GM12801 (cell line): ENCODE data around the gene KLHL5.

Source experiments
- TF ChIP-seq, protein P1 (sequence below): IDR thresholded peaks from one replicate; pipeline ENCODE4 v1.5.1; 2011; ENCODE audit warnings: control low read depth; ENCODE audit not compliant: insufficient read length; ENCODE audit errors: extremely low read depth

KLHL5 gene

DNA sequence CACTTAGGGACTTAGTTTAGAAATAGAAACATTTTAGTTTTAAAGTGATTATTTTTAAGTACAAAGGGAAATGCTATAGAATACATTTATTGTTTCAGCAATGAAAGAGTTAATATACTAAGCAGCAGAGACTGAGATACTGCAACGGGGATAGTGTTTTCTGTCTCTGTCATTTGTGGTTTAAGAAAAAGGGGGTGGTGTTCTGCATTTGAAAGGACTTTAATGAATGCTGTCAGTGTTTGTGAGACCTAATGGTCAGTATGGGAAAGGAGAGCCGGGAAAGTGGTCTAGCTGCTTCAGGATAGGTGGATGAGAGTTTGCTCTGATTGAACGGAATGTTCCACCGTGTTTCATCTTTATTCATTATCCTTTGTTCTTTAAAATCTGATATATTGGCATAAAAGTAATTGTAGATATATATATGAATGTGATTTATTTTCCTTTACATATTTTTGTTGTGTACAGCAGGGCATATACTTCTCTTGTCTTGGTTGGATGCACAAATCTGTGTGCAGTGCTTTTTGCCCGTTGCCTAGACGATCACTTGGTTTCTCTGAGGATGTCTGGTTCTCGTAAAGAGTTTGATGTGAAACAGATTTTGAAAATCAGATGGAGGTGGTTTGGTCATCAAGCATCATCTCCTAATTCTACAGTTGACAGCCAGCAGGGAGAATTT is at the start of gene KLHL5:
Gene KLHL5, plus strand, starts transcription at position 139 of the 676 bp plus-strand sequence. Its CDS starts 421 bp downstream, at position 560.
- TF ChIP-seq, protein P1, sequence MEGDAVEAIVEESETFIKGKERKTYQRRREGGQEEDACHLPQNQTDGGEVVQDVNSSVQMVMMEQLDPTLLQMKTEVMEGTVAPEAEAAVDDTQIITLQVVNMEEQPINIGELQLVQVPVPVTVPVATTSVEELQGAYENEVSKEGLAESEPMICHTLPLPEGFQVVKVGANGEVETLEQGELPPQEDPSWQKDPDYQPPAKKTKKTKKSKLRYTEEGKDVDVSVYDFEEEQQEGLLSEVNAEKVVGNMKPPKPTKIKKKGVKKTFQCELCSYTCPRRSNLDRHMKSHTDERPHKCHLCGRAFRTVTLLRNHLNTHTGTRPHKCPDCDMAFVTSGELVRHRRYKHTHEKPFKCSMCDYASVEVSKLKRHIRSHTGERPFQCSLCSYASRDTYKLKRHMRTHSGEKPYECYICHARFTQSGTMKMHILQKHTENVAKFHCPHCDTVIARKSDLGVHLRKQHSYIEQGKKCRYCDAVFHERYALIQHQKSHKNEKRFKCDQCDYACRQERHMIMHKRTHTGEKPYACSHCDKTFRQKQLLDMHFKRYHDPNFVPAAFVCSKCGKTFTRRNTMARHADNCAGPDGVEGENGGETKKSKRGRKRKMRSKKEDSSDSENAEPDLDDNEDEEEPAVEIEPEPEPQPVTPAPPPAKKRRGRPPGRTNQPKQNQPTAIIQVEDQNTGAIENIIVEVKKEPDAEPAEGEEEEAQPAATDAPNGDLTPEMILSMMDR, result no peak

DNA sequence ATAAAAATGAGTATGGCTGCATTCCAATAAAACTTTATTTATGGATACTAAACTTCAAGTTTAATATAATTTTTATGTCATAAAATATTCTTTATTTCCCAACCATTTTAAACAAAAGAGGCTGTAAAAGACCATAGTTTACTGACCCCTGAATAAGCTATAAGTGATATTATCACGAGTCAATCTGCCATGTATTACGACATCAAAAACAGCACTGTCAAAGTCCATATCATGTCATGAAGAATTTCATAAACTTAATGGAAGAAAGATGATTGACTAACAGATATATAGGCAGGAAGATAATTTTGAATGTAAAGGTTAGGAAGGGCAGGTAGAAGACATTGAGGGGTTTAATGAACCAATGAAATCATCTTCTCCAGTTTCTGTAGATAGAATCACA is 48.0 kb upstream of the KLHL5 start:
- TF ChIP-seq, protein P1, result no peak

DNA sequence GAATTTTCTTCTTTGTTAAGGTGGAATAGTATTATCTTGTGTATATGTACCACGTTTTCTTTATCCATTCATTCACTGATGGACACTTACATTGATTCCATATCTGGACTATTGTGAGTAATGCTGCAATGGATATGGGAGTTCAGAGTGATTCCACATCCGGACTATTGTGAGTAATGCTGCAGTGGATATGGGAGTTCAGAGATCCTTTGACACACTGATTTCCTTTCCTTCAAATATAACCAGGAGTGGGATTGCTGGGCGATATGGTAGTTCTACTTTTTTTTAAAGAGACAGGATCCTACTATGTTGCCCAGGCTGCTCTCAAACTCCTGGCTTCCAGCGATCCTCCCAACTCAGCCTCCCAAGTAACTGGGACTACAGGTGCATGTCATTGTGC is 41.9 kb upstream of the KLHL5 start:
- TF ChIP-seq, protein P1, result no peak

GRCh38 chr4:39021631-39022030 is 40.4 kb upstream of the KLHL5 start:
- TF ChIP-seq, protein P1, result no peak

DNA sequence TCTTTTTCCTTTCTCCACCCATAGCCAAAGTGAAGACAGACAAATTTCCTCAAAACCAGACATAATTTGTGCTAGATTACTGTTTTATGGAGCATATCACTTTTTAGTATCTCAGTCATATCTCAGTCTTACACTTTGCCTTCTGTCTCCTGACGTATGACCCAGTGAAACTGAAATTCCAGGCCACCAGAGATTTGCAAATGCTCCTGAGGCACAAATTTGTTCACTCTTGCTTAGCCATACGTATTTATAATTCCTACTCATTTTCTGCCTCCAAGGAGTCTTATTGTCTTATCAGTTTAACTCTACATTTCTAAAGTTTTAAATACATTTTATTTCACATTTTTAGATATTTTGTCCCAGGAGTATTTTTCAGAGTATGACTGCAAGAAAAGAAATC is 39.8 kb upstream of the KLHL5 start:
- TF ChIP-seq, protein P1, result no peak

- TF ChIP-seq, protein P1, result no peak
Observed at GRCh38 chr4:39023059-39023458, 39.0 kb upstream of the KLHL5 start.

GRCh38 chr4:39024311-39024865 is 37.6 kb upstream of the KLHL5 start:
- TF ChIP-seq, protein P1, result no peak
